GM12878 (cell line): ENCODE data around the gene CDPF1. TPM values are rescaled to one million over a fixed set of nuclear protein-coding genes. Genes with fewer than 3 reads are reported as not detected.
A peak's percentile ranks its signal among the peaks of the same experiment; 100 is the strongest.
"Not testable (repeated sequence)": the region's sequence is repeated elsewhere in the genome, so short reads cannot be mapped to it uniquely, and the experiment has no call there.

Source experiments
- ATAC-seq: fragments of 200-7000 bp; cut with Tn5 transposase; 3 replicates; pipeline ENCODE4 v1.9.1; 2020; ENCODE audit warnings: mild to moderate bottlenecking, moderate library complexity
- BruUV-seq: library from RNA; stranded (reverse); fragments of 400-500 nt; replicated peaks from 2 replicates; lab custom pipeline; 2021; lab: Mats Ljungman, UMichigan
- CTCF ChIA-PET: fragments of 300-600 bp; sonication (Branson Sonifier 250); formaldehyde crosslinking; extraction: SDS; loops from one replicate; lab custom pipeline; 2021; ENCODE audit warnings: inconsistent platforms; lab: Yijun Ruan, JAX
- POLR2A ChIA-PET: fragments of 350-600 bp; formaldehyde crosslinking; extraction: SDS; loops from one replicate; lab custom pipeline; 2021; ENCODE audit warnings: inconsistent platforms; lab: Charles Lee
- RAD21 ChIA-PET: fragments of 300-600 bp; sonication (Branson Sonifier 250); formaldehyde crosslinking; loops from one replicate; lab custom pipeline; 2023; ENCODE audit warnings: antibody characterized with exemption; ENCODE audit not compliant: unreplicated experiment; lab: Charles Lee
- SMC1A ChIA-PET: fragments of 300-600 bp; sonication (Branson Sonifier 250); formaldehyde crosslinking; loops from one replicate; lab custom pipeline; 2023; ENCODE audit not compliant: unreplicated experiment, uncharacterized antibody; lab: Charles Lee
- DNase-seq: peaks from one replicate; pipeline ENCODE4 v3.0.0-alpha.2; 2011; ENCODE audit warnings: low read depth, low spot score
- FAIRE-seq: peaks from 3 replicates; lab custom pipeline; 2011; peaks lifted over from hg19 to GRCh38; lab: Jason Lieb, UNC
- H2AFZ ChIP-seq: 2 replicates; pipeline ENCODE4 v1.6.0; 2011; ENCODE audit warnings: low read depth, low read length, control low read depth; ENCODE audit not compliant: control insufficient read depth
- H3K27ac ChIP-seq: 2 replicates; pipeline ENCODE4 v1.5.1; 2011; ENCODE audit warnings: control low read depth; ENCODE audit not compliant: control insufficient read depth, insufficient read depth
- H3K27me3 ChIP-seq, 2 experiments: replicated peaks in 1 of 2; 2 replicates each; pipeline versions ENCODE4 v1.6.0 to v1.6.1; 2011; ENCODE audit warnings: low read length in 1 of 2; ENCODE audit not compliant: control insufficient read depth in 2 of 2, insufficient read depth in 2 of 2
- H3K36me3 ChIP-seq, 2 experiments: 2 replicates each; pipeline ENCODE4 v1.5.1; 2011; ENCODE audit warnings: low read length in 1 of 2; ENCODE audit not compliant: control insufficient read depth in 2 of 2, insufficient read depth in 2 of 2
- H3K4me1 ChIP-seq: 2 replicates; pipeline ENCODE4 v1.6.1; 2011; ENCODE audit warnings: mild to moderate bottlenecking, low read length, moderate library complexity, mixed read lengths; ENCODE audit not compliant: control insufficient read depth, insufficient read depth
- H3K4me2 ChIP-seq: 2 replicates; pipeline ENCODE4 v1.6.0; 2011; ENCODE audit warnings: control low read depth; ENCODE audit not compliant: control insufficient read depth, insufficient read depth
- H3K4me3 ChIP-seq: fragments of 200-600 bp; sonication (generic); 2 replicates; pipeline ENCODE4 v1.5.1; 2016
- H3K79me2 ChIP-seq: 2 replicates; pipeline ENCODE4 v1.6.0; 2011; ENCODE audit warnings: low read length; ENCODE audit not compliant: control insufficient read depth, insufficient read depth
- H3K9ac ChIP-seq: 2 replicates; pipeline ENCODE4 v1.8.0; 2011; ENCODE audit warnings: low read length, control low read depth, mixed read lengths; ENCODE audit not compliant: control insufficient read depth, insufficient read depth
- H3K9me3 ChIP-seq: replicated peaks from 3 replicates; pipeline ENCODE4 v1.5.1; 2011; ENCODE audit warnings: mild to moderate bottlenecking, low read length; ENCODE audit not compliant: control insufficient read depth, insufficient read depth
- H4K20me1 ChIP-seq: 2 replicates; pipeline ENCODE4 v1.6.0; 2011; ENCODE audit not compliant: control insufficient read depth, insufficient read depth
- BACH1 ChIP-seq: fragments of 450-650 bp; IDR thresholded peaks from 2 replicates; pipeline ENCODE4 v1.6.1; 2017; ENCODE audit warnings: mild to moderate bottlenecking, borderline replicate concordance
- BHLHE40 ChIP-seq, 2 experiments: fragments of 450-650 bp in 1 of 2; IDR thresholded peaks; 2 replicates each; pipeline ENCODE4 v1.6.1; 2011 to 2017; ENCODE audit warnings: low read depth in 2 of 2, borderline replicate concordance in 1 of 2, improper control_type of control experiment in 1 of 2, low read length in 1 of 2, mild to moderate bottlenecking in 1 of 2
- HCFC1 ChIP-seq: fragments of 150-350 bp; IDR thresholded peaks from 2 replicates; pipeline ENCODE4 v1.6.1; 2014; ENCODE audit warnings: low read length
- IKZF1 ChIP-seq: fragments of 450-650 bp; conservative IDR thresholded peaks from 2 replicates; pipeline ENCODE4 v1.6.1; 2017; ENCODE audit warnings: antibody characterized with exemption, mild to moderate bottlenecking
- MEF2B ChIP-seq: fragments of 450-650 bp; IDR thresholded peaks from 2 replicates; pipeline ENCODE4 v1.6.1; 2018; ENCODE audit warnings: mild to moderate bottlenecking, moderate library complexity; ENCODE audit not compliant: partially characterized antibody, poor library complexity, severe bottlenecking
- NBN ChIP-seq: fragments of 450-650 bp; IDR thresholded peaks from 2 replicates; pipeline ENCODE4 v1.6.1; 2016
- PAX5 ChIP-seq: IDR thresholded peaks from 2 replicates; pipeline ENCODE4 v1.6.1; 2011; ENCODE audit warnings: low read depth, low read length, borderline replicate concordance
- RELA ChIP-seq: fragments of 450-650 bp; IDR thresholded peaks from 2 replicates; pipeline ENCODE4 v1.8.0; 2014; ENCODE audit warnings: borderline replicate concordance; ENCODE audit not compliant: partially characterized antibody
- RUNX3 ChIP-seq: IDR thresholded peaks from 2 replicates; pipeline ENCODE4 v1.6.1; 2012; ENCODE audit warnings: low read length, inconsistent platforms
- TARDBP ChIP-seq: IDR thresholded peaks from 2 replicates; pipeline ENCODE4 v1.6.1; 2016; ENCODE audit warnings: borderline replicate concordance
- YY1 ChIP-seq: IDR thresholded peaks from 2 replicates; pipeline ENCODE4 v1.6.1; 2011; ENCODE audit warnings: low read depth, mild to moderate bottlenecking, low read length
- ZSCAN29 ChIP-seq: fragments of 450-650 bp; IDR thresholded peaks from 2 replicates; pipeline ENCODE4 v1.6.1; 2017; ENCODE audit warnings: mild to moderate bottlenecking, moderate library complexity
- WGBS: methylation state at CpG from one replicate; pipeline ENCODE4 v1.1.6; 2016; ENCODE audit warnings: low lambda C conversion rate; ENCODE audit not compliant: insufficient replicate concordance, insufficient coverage; ENCODE audit errors: missing lambda C conversion rate; 5-methylcytosine and 5-hydroxymethylcytosine counted together
- in situ Hi-C: fragments of 300-500 bp; cut with MboI; formaldehyde crosslinking; loops from 9 replicates; pipeline ENCODE4 v1.14.3; 2018; ENCODE audit warnings: mixed read lengths
- intact Hi-C: fragments of 100-400 bp; cut with micrococcal nuclease; formaldehyde crosslinking; loops from one replicate; pipeline ENCODE4 v1.14.2; 2022; ENCODE audit not compliant: unreplicated experiment
- polyA plus RNA-seq, 11 experiments: library from polyadenylated mRNA; depleted of rRNA in 4 of 11; unstranded in 6 of 11; stranded (reverse) in 5 of 11; fragments of >200 nt; fragmentation: Nextera tagmentation in 4 of 11; fragmentation: Illumina TruSeq in 1 of 11; extraction: Ambion mirVana in 4 of 11; extraction: Trizol in 1 of 11; gene quantifications; 1 replicate in 1 of 11; 2 replicates in 10 of 11; pipeline versions ENCODE4 v1.2.1 to v1.2.3, GENCODE V29; 2011 to 2016; ENCODE audit warnings: inconsistent platforms in 2 of 11, missing spikeins in 2 of 11, low read depth in 1 of 11
- total RNA-seq, 4 experiments: library from RNA; depleted of rRNA in 3 of 4; stranded (reverse); fragments of >200 nt in 3 of 4; fragmentation: Illumina TruSeq in 1 of 4; extraction: Trizol in 1 of 4; gene quantifications; 2 replicates each; pipeline versions ENCODE4 v1.2.1 to v1.2.3, GENCODE V29; 2013 to 2021
- TF ChIP-seq, protein P1 (sequence below): fragments of 450-650 bp; IDR thresholded peaks from 2 replicates; pipeline ENCODE4 v1.6.1; 2017; ENCODE audit warnings: mild to moderate bottlenecking, moderate library complexity
- TF ChIP-seq, protein P2 (sequence below): IDR thresholded peaks from 2 replicates; pipeline ENCODE4 v1.6.1; 2012; ENCODE audit warnings: mild to moderate bottlenecking, low read depth, low read length

CDPF1 gene
- total and polyA plus RNA-seq, 10 of the 15 experiments (the other 5 are each of a cell fraction or from before 2014, with no cell fraction given), result 1.0 to 22.4 (median 7.9) TPM

DNA sequence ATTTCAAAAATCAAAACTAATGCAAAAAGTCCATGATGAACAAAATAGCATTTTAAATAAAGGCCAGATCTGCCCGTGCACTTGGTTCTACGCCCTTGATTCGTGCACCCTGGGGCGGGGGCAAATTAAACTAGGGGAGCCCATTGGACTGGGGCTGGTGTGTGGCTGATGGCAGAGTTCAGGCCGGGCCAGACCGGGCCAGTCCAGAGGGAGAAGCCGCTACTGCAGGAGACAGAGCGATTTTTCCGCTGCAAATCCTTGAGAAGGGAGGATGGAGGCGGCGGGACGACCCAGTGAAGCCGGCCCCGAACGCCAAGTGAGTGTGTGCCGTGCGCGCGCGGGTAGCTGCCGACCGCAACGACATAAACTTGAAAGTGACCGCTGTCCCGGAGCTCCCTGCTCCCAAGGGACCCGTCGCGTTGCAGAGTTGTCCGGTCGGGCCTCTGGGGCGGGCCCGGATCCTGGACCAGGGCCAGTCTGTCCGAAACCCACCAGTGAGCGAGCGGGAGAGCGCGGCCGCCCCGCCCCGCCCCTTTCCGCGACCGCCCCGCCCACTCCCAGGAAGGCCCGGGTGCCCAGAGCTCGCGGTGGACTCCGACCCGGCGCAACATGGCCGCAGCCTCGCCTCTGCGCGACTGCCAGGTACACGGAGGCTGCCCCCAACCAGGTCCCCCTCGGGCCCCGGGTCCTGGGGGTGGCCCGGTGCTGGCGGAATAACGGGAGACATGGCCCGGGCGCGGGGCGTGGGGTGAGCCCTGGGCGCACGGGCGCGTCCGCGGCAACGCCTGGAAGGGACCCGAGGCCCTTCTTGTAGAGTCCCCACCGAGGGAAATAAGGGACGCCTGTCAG lies 17.6 kb upstream of the CDPF1 start, which contains the start of gene TTC38 (continued):
- TF ChIP-seq, protein P1, sequence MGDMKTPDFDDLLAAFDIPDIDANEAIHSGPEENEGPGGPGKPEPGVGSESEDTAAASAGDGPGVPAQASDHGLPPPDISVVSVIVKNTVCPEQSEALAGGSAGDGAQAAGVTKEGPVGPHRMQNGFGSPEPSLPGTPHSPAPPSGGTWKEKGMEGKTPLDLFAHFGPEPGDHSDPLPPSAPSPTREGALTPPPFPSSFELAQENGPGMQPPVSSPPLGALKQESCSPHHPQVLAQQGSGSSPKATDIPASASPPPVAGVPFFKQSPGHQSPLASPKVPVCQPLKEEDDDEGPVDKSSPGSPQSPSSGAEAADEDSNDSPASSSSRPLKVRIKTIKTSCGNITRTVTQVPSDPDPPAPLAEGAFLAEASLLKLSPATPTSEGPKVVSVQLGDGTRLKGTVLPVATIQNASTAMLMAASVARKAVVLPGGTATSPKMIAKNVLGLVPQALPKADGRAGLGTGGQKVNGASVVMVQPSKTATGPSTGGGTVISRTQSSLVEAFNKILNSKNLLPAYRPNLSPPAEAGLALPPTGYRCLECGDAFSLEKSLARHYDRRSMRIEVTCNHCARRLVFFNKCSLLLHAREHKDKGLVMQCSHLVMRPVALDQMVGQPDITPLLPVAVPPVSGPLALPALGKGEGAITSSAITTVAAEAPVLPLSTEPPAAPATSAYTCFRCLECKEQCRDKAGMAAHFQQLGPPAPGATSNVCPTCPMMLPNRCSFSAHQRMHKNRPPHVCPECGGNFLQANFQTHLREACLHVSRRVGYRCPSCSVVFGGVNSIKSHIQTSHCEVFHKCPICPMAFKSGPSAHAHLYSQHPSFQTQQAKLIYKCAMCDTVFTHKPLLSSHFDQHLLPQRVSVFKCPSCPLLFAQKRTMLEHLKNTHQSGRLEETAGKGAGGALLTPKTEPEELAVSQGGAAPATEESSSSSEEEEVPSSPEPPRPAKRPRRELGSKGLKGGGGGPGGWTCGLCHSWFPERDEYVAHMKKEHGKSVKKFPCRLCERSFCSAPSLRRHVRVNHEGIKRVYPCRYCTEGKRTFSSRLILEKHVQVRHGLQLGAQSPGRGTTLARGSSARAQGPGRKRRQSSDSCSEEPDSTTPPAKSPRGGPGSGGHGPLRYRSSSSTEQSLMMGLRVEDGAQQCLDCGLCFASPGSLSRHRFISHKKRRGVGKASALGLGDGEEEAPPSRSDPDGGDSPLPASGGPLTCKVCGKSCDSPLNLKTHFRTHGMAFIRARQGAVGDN, result peak; percentile 64; the same call in 1 of the 2 replicates
- TF ChIP-seq HCFC1, result 0 out of 2 replicates have a peak, but pooled peaks have one; percentile 18
- peak; percentile 87 for TF ChIP-seq YY1
- TF ChIP-seq BHLHE40 (IDR thresholded peaks at IDR 0.05; ENCODE audit: borderline replicate concordance in 1 of 2, low read depth in 2 of 2, low read length in 1 of 2), result peak in 1 of 2 experiments; percentile 43; a peak in 1 of 4 replicates
- TF ChIP-seq, protein P2, sequence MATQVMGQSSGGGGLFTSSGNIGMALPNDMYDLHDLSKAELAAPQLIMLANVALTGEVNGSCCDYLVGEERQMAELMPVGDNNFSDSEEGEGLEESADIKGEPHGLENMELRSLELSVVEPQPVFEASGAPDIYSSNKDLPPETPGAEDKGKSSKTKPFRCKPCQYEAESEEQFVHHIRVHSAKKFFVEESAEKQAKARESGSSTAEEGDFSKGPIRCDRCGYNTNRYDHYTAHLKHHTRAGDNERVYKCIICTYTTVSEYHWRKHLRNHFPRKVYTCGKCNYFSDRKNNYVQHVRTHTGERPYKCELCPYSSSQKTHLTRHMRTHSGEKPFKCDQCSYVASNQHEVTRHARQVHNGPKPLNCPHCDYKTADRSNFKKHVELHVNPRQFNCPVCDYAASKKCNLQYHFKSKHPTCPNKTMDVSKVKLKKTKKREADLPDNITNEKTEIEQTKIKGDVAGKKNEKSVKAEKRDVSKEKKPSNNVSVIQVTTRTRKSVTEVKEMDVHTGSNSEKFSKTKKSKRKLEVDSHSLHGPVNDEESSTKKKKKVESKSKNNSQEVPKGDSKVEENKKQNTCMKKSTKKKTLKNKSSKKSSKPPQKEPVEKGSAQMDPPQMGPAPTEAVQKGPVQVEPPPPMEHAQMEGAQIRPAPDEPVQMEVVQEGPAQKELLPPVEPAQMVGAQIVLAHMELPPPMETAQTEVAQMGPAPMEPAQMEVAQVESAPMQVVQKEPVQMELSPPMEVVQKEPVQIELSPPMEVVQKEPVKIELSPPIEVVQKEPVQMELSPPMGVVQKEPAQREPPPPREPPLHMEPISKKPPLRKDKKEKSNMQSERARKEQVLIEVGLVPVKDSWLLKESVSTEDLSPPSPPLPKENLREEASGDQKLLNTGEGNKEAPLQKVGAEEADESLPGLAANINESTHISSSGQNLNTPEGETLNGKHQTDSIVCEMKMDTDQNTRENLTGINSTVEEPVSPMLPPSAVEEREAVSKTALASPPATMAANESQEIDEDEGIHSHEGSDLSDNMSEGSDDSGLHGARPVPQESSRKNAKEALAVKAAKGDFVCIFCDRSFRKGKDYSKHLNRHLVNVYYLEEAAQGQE, result no peak
- 0 out of 2 replicates have a peak, but pooled peaks have one; percentile 39 for TF ChIP-seq NBN
- TF ChIP-seq RUNX3, result peak; percentile 51
- peak; percentile 89 for TF ChIP-seq MEF2B
- no peak for TF ChIP-seq PAX5
- no peak for TF ChIP-seq TARDBP
- TF ChIP-seq ZSCAN29, result no peak
- TF ChIP-seq IKZF1, result peak; percentile 60; the same call in 1 of the 2 replicates
- no peak; the same call in 1 of the 2 replicates for TF ChIP-seq BACH1
- TF ChIP-seq RELA, result no peak
- TF ChIP-seq, all 136 proteins: peak for 14

DNA sequence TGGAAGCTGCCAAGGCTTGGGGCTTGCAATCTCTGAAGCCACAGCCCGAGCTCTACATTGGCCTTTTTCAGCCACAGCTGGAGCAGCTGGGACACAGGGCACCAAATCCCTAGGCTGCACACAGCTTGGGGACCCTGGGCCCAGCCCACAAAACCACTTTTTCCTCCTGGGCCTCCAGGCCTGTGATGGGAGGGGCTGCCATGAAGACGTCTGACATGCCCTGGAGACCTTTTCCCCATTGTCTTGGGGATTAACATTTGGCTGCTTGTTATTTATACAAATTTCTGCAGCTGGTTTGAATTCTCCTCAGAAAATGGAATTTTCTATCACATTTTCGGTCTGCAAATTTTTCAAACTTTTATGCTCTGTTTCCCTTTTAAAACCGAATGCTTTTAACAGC lies 15.5 kb upstream of the CDPF1 start:
- RAD21 ChIA-PET, H3K9ac ChIP-seq, H3K9me3 ChIP-seq, H3K4me2 ChIP-seq, H3K79me2 ChIP-seq, H3K27me3 ChIP-seq, H3K36me3 ChIP-seq, BruUV-seq, SMC1A ChIA-PET, FAIRE-seq, H3K27ac ChIP-seq, ATAC-seq, POLR2A ChIA-PET, H3K4me1 ChIP-seq, H4K20me1 ChIP-seq, in situ Hi-C loops, DNase-seq, CTCF ChIA-PET, H2AFZ ChIP-seq, H3K4me3 ChIP-seq, intact Hi-C loops: not testable (repeated sequence)
- WGBS, result 59% methylated on average over 4 of the region's 4 CpGs
